ENCODE data around the gene METTL22.

Gene METTL22

DNA sequence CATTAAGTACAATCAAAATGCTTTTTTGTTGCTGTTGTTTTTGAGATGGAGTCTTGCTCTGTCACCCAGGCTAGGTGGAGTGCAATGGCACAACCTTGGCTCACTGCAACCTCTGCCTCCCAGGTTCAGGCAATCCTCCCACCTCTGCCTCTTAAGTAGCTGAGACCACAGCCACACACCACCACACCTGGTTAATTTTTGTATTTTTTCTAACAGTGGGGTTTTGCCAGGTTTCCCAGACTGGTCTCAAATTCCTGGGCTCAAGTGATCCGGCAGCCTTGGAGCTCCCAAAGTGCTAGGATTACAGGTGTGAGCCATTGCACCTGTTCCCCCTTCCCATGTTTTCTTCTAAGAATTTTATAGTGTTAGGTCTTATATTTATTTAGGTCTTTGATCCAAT is 48.0 kb downstream of the METTL22 start:
- no peak for DNase-seq

DNA sequence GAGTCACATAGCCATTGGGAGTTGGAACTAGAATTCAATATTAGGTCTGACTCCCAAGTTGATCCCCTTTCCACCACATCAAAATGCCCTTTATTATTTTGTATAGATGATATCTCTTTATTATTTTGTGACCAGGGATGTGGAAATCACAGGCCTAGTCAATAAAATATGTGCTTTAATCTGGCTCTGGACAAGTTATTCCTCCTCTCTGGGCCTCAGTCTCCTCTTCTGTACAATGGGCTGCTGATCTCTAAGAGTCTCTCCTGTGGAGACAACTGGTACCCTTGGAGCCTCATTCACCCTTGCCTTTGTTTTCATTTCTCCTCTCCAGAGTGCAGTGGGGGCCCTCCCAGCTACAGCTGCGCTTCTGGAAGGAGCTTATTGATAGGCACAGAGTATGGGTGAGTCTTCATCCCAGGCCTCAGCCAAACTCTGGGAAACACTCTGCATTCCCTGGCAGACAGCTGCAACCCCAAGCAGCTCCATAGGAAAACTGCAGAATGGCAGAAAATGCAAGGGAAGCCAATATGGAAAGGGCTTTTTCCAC is 48.6 kb downstream of the METTL22 start:
- DNase-seq, result no peak

DNA sequence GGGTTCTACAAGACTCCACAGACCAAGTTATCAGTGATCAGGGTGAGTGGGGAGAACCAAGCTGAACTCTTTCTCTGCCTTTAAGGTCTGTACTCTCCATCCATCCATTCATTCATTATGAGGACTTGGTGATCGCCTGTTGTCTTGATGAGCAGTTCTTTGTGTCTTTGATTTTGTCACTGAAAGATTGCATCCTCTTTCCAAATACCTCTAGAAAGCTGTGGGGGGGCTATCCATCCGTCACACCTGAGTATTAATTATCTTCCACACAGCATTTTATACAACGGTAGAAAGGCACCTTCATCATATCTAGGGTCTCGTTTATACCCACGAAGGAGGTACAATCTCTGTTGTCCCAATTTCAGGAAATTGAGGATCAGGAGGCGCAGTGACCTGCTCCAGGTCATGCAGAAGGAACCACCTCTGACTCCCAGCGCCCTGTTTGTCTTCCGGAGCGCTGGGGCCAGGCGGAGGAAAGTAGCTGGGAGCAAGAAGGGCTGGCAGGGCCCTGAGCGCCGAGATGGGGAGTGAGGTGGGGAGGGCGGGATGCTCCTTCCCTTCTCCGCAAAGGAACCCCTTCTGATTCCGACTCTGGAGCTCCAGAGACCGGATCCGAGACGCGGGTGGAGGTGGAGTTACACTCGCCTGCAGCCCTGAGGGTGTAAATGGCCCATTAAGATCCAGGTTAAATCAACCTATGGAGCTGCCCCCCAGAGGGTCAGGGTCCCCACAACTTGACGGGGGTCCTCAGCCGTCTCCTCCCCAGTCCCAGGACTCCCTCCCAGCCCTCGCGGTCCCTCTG is 52.3 kb downstream of the METTL22 start:
- no peak for DNase-seq

DNA sequence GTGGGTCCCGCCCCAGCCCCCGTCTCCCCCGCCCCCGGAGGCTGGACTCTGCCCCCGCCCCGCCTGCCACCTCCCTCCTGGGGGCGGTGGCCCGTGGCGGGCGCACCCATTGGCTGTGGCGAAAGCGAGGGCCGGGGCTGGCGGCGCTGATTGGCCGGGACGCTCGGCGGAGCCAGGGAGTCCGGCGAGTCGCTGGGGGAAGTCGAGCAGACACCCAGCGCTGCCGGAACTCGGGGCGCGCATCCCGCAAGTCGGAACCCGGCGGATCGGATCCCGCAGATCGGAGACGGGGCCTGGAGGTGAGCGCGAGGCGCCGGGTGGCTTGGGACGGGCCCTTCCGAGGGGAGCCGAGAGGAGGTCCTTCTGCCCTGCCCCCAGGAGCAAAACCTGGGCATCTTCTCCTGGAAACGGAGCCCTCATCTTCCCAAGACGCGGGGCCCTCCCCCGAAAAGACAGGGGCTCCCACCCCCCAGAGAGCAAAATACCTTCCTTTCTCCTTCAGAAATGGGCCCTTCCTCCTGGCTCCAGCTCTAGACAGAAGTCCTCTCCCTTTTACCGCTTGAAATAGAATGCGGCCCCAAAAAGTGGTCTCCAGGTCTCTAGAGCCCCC is 53.0 kb downstream of the METTL22 start, which contains the start of gene ABAT:
Gene ABAT (plus strand): TSS at position 205 of the 610 bp plus-strand sequence. CDS start 61,123 bp downstream, outside the sequence.
- DNase-seq, result peak; percentile 31

DNA sequence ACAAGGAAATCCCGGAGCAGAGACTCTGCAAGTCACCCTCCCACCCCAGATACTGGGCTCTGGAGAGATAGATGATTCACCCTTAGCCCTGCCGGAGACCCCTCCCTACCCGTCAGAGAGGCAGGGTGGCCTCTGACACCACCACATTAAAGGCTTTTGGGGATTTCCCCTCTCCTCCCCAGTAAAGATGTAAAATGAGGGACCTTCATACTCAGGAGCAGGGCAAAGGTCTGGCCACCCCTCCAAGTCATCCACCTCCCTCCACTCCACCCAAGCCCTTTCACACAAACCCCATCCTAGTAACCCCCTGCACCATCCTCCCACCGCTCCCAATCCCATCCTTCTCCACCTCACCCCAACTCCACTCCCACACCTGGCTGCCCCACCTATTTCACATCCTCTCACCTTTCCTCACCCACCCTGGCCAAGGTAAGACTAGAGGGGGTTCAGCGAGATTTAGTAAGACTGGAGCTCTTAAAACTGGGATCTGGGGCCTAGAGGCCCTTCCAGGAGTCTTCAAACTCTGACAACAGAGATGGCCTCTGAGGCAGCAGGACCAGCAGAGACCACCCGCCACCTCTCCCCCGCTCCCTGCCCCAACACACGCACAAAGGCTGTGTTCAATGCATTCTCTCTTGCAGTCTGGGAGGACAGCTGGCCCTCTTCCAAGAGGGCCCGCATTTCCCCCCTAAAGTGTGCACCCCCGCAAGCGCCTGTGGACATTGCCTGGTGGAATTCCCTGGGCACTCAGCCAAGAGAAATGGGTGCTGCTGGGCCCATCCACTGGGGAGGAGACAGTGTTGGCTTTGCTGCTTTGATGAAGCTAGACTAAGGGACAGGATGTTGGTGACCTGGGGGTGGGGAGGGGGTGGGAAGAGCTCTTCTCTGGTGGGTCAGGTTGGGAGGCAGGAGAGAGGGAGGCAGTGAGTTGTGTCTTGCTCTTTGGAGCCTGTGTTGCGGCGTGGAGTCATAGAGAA is 54.0 kb downstream of the METTL22 start:
- DNase-seq, result no peak

DNA sequence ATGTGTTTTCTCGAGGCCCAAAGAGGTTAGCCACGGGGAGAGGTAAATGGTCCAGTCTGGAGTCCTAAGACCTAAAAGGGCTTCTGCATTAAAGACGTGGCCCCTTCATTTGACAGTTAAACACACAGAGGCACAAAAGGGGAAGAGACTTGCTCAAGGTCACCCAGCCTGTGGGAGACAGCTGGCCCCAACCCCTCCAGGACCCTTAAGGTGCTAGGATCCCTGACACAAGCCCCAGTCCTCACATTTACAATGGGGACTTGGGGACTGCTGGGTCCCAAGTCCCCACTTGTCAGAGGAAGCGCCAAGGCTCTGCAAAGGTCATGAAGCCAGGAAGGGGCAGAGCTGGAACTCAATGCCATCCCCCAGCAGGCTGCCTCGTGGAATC is 54.7 kb downstream of the METTL22 start:
- no peak for DNase-seq

DNA sequence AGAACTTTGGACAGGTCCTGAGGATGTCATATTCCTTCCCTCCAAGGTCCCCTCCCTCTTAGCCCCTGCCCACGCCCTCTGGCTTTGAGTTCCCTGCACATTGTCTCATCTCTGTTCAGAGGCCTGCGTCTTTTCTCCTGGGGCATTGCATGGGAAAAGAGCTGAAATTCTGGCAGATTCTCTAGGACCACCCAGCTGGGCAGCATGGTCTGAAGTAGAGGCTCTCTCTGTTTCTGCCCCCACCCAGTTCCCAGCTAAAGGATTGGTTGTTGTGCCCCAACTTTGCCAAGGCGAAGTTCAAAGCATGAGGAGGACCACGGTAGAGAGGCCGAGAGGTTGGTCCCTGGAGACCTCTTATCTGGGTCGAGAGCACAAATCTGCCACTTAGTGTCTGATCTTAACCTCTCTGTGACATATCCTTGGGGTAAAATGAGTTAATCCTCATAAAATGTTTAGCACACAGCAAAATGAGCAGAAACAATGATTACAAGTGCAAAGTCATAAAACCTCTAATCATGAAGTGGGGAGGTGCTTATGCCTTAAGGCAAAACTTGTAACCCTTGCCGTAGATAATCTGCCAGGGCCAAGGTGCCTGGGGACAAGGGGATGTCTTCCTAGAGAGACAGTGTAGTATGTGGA is 55.4 kb downstream of the METTL22 start:
- peak; percentile 23 for DNase-seq

DNA sequence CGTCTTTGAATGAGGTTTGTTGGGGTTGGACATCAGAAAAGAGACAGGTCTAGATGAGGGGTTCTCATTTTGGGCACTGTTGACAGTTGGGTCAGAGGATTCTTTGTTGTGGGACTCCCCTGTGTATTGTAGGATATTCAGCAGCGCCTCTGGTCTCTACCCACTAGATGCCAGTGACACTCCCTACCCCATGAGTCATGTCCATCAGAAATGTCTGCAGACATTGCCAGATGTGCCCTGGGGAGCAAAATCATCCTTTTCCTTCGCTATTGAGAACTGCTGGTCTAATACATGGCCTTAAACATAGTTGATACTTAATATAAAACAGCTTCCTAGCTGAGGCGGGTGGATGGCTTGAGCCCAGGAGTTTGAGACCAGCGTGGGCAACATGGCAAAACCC is 56.0 kb downstream of the METTL22 start:
- DNase-seq, result no peak

DNA sequence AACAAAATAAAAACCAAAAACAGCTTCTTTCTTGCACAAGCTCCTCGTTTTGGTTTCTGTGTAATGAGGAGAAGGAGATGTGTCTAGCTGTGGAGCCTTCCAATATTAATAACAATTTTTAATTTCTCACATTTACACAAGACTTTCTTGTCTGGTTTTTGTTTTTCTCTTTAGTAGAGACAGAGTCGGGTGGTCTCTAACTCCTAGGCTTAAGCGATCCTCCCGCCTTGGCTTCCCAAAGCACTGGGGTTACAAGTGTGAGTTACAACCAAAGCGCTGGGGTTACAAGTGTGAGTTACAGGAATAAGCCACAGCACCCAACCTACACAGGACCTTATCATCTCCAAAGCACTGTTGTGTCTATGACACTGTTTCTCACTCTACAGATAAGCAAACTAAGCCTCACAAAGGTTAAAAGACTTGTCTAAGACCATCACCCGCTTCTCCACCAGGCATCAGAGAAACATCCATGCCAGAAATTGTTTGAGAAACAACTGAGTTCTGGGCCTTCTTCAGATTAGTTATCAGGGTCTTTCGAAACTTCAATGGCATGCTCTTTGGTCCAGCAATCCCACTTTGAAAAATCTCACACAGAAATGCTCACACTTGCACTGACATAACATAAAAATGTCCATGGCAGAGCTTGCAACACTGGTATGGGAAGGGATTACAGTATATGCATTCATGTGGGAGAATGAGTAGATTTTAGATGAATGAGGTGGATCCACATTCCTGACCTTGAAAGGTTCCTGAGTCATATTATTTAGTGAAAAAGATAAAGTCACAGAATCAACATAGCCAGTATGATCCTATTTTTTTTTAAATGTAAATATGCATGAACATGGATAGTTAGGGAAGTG is 56.8 kb downstream of the METTL22 start:
- DNase-seq, result no peak

DNA sequence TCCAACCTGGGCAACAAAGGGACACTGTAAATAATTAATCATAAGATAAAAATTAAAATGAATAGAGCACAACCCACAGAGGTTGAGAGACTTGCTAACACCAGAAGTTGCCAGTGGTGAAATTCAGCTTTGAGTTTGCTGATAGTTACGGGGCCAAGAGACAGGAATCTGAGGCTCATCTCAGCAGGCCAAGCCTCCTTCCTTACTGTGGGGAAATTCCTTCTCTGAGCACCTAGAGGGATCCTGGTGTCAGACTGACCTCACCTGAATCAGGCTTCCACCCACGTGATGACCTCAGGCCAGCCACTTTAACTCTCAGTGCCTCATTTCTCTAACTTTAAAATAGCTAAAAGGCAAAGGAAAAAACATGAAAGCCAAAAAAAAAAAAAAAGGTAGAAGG is 57.7 kb downstream of the METTL22 start:
- no peak for DNase-seq

DNA sequence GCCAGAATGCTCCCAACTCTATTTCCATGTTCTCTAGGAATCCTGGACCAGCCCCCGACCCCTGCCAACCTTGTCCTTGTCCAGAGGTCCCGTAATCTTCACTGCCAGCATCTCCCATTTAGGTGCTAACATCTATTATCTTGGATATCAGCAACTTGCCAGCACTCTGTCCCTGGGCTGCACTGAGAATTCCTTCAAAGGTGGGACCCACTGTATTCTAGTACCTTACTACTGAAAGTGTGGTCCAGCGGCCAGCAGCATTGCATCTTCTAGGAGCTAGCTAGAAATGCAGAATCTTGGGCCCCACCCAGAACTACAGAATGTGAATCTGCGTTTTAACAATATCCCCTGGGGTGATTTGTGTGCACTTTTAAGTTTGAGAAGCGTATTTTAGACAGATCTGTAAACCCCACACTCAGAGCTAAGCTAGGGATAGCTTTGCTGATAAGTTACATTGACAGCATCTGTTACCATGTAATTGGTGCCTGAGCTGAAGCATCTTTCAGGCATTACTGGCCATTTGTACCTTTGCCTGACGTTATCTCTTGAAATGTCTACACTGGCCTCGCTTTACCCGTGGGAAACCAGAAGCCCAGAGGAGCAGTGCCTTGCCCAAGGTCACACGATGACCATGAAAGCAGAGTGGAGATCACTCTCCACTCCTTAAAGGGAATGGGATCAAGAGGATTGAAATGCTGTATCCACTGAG is 61.2 kb downstream of the METTL22 start:
- DNase-seq, result no peak

DNA sequence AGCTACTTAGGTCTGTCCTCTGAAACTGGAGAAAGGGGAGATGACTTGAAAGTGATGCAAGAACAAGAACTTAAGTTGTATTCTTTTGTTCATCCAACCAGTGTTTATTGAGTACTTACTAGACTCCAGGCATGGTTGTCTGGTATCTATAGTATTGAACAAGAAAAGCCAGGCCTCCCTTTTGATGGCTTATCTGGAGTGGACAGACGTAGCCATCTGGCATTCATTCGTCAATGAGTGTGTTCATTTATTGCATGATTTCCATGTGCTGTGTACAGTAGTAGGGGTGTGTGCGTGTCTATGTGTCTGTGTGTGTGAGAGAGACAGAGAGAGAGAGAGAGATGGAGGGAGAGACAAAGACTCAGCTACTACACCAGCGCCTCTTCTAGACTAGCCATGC is 62.1 kb downstream of the METTL22 start:
- no peak for DNase-seq

DNA sequence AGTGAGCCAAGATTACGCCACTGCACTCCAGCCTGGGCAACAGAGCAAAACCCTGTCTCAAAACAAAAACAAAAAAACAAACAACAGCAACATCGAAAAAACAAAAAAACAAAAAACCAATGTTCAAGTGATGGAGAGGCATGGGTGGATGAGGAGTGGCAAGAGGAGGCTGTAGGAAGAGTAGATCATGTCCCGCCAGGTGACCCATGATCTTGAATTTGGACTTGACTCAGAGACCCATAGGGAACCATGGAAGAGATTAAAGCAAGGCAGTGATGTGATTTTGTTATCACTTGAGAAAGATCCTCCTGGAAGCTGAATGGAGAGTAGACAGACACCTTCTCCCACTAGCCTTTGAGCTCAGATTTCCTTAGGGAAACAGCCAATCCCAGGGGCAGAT is 64.1 kb downstream of the METTL22 start:
- DNase-seq, result no peak

DNA sequence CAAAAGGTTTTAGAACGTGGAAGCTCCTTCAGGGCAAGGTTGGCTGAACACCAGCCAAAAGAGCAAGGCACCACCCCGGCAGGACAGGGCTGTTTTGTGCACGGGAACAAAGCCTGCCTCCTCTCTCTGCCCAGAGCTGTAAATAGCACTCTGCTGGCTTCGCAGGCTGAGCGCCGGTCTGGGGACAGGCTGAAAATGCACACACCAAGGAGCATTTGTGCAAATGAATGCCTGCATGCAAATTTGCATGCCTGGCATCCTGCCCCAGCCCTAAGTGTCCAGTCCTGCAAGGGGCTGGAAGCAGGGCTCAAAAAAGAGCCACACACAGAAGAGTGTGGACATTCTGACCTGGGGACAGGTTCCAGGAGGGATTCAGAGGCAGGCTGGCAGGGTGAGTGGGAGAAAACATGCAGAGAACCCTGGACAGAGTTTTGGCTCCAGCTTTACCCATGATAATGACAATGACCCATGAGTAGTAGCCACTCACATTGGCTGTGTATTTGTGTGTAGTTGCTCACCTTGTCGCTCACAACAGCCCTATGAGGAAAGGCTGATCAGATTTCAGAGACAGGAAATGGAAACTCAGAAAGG is 64.6 kb downstream of the METTL22 start:
- no peak for DNase-seq

DNA sequence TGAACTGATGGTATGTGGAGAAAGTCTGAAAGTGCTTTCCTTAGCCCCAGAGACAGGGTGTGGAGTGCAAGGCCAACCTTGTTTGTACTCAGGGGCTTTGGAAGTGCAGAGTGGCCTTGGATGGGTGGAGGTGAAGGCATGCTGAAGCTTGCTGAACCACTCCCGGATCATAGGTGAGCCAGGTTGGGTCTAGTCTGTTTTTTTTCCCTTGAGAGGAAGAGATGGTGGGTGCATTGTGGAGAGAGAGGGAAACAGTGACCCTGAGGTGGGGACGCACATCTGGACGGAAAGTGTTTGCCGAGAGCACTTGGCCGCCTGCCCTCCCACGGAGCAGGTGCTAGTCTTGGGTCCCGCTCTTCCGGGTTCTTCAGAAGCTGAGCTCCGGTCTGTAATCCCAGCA is 65.4 kb downstream of the METTL22 start:
- DNase-seq, result no peak

DNA sequence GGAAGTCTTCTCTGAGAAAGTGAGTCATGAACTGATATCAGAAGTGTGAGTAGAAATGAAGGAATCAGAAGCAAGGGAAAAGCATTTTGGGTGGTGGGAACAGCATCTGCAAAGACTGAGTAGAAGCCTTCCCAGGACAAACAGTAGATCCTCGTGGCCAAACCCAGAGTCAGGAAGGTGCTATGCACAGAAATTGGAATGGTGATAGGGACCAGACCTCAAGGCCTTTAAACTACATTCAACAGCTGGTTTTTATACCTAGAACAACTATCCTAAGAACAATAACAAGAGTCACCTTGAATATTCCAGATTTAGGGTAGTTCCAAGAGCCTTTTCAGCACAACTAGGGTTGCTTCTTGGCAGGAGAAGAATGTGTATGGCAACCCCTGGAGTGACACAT is 68.2 kb downstream of the METTL22 start:
- no peak for DNase-seq

DNA sequence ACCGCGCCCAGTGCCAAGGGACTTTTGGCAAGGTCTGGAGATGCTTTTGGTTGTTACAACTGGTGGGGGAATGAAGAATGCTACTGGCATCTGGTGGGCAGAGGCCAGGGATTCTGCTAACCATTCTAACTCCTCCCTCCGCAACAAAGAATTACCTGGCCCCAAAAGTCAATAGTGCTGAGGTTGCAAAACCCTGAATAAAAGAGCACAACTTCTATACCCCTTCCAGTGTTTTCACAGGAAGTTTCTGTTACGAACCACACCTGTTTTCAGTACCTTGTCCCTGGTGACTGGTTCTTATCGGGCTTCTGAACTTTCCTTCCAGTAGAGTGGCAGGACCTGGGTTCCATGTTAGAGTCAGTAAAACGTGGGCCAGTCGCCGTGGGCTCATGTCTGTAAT is 70.2 kb downstream of the METTL22 start:
- DNase-seq, result no peak

DNA sequence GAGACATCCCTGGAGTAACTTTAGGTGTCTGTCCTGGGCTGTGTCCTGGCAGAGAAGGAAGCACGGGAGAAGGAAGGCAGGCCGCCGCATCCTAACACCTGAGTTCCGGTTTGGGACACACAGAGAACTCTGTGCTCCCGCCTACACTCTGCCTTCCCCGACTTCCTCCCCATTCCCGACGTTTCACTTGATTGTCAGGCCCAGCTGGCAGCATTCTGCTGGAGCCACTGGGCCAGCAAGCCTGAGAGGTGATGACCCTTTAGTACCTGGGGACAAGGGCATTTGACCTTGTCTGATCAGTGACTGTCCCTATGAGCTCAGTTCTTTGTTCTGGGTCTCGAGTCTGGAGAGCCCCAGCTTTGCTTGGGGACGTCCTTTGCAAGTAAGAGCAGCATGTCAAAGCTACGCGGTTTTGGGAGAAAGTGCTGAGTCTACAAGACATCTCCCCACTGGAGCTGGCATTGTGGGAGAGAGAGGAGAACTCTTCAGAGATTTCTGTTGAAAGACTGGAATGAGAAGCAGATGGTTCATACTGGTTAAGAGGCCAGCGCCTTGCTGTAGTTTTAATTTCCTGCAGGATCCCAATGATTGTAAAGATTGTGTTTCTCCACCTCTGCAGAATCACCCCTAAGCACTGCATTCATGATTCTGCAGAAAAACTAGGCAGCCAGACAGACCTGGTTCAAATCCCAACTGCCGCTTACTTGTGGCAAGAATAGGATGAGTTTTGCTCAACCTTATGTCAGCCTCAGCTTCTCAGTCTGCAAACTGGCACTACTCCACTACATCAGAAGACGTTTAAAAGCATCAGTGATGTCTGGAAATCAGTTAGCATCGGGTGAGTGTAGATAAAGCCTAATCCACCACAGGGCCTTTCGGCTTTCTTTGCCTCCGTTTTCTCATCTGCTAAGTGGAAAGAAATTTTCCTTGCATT is 73.6 kb downstream of the METTL22 start:
- DNase-seq, result no peak

DNA sequence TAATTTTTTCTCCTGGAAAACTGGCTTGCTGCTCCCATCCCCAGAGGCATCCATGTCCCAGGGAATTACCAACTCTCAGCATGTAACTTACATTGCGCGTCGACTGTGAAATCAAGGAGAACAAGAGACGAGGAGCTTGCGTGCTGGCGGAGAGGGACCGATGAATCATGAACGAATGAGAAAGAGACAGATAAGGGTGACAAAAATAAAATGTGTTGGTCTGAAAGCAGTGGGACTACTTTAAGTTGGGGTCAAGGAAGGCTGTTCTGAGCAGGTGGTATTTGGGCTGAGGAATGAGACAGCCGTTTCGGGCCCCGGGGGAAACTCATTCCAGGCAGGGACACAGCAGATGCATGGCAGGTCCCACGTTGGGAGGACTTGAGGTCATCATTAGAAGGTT is 75.4 kb downstream of the METTL22 start:
- DNase-seq, result no peak

Data from NCI-H524 treated with DMSO at 0.1 percent for 48 hours (cell line).